Measurements from ENCODE around the gene CCNK.

- TF ChIP-seq CTCF (IDR thresholded peaks at IDR 0.05) (no peak), JUN (IDR thresholded peaks at IDR 0.05) (no peak), ZC3H11A (IDR thresholded peaks at IDR 0.05) (no peak), KDM5A (IDR thresholded peaks at IDR 0.05) (no peak), EHF (CRISPR knock-in tag; IDR thresholded peaks at IDR 0.05) (no peak)
These were observed 57.5 kb downstream of the CCNK start for GRCh38 chr14:99538733-99539132.
